ENCODE measurements around the gene RIMS4. TPM values are rescaled to one million over a fixed set of nuclear protein-coding genes. Genes with fewer than 3 reads are reported as not detected.

Gene RIMS4
- total and polyA plus RNA-seq, 5 donors from 2014 or later: not detected

- DNase-seq (no peak), ATAC-seq (ENCODE audit: low read depth in 2 of 2) (no peak)
- no peak overlapping the region for H3K27ac ChIP-seq (ENCODE audit: insufficient read depth, low read length, poor library complexity, severe bottlenecking)
- H3K9me3 ChIP-seq (ENCODE audit: control insufficient read depth in 2 of 2, low read length in 2 of 2): no peaks in the 10 kb centered on the region
- H3K27me3 ChIP-seq (ENCODE audit: control insufficient read depth, insufficient read depth, low read length): peaks cover 7% of the 10 kb centered on the region
- no peak overlapping the region for H3K4me3 Mint-ChIP-seq
- H3K9me3 Mint-ChIP-seq: peaks cover 0 to 9% (median 2%) of the 10 kb centered on the region in 7 donors
- peaks cover 27% of the 10 kb centered on the region for H3K27me3 Mint-ChIP-seq
- peaks cover 0 to 7% (median 6%) of the 10 kb centered on the region in 4 donors for H3K4me1 Mint-ChIP-seq
- no peaks in the 10 kb centered on the region for H3K4me1 ChIP-seq (ENCODE audit: control insufficient read depth, insufficient read depth, low read length, poor library complexity, severe bottlenecking)
- H3K36me3 Mint-ChIP-seq: no peaks in the 10 kb centered on the region
- no peak overlapping the region for H3K4me3 ChIP-seq (ENCODE audit: low read depth, low read length)
- no peak overlapping the region for H3K27ac Mint-ChIP-seq
- no peaks in the 10 kb centered on the region for H3K36me3 ChIP-seq (ENCODE audit: control insufficient read depth, insufficient read depth, low read length)
Observed at GRCh38 chr20:44836601-44837120, 26.3 kb upstream of the RIMS4 start.

- Mint-ChIP-seq H3K27ac (no peak overlapping the region), H3K4me3 (no peak overlapping the region), H3K9me3 (peaks cover 0 to 9% (median 1%) of the 10 kb centered on the region in 7 donors), H3K27me3 (peaks cover 32% of the 10 kb centered on the region), H3K36me3 (no peaks in the 10 kb centered on the region), H3K4me1 (peaks cover 0 to 7% (median 6%) of the 10 kb centered on the region in 4 donors)
- Histone ChIP-seq H3K36me3 (ENCODE audit: control insufficient read depth, insufficient read depth, low read length) (no peaks in the 10 kb centered on the region), H3K9me3 (ENCODE audit: control insufficient read depth in 2 of 2, low read length in 2 of 2) (no peaks in the 10 kb centered on the region), H3K27me3 (ENCODE audit: control insufficient read depth, insufficient read depth, low read length) (peaks cover 14% of the 10 kb centered on the region), H3K4me1 (ENCODE audit: control insufficient read depth, insufficient read depth, low read length, poor library complexity, severe bottlenecking) (no peaks in the 10 kb centered on the region), H3K4me3 (ENCODE audit: low read depth, low read length) (no peak overlapping the region), H3K27ac (ENCODE audit: insufficient read depth, low read length, poor library complexity, severe bottlenecking) (no peak overlapping the region)
- DNase-seq (no peak), ATAC-seq (ENCODE audit: low read depth in 2 of 2) (no peak)
Observed at GRCh38 chr20:44835661-44836221, 25.4 kb upstream of the RIMS4 start.

- peaks cover 34% of the 10 kb centered on the region for H3K27me3 Mint-ChIP-seq
- no peaks in the 10 kb centered on the region for H3K36me3 Mint-ChIP-seq
- ATAC-seq (ENCODE audit: low read depth in 2 of 2) (no peak), DNase-seq (no peak)
- no peaks in the 10 kb centered on the region for H3K4me1 ChIP-seq (ENCODE audit: control insufficient read depth, insufficient read depth, low read length, poor library complexity, severe bottlenecking)
- peaks cover 0 to 5% (median 3%) of the 10 kb centered on the region in 7 donors for H3K9me3 Mint-ChIP-seq
- no peak overlapping the region for H3K4me3 Mint-ChIP-seq
- no peak overlapping the region for H3K27ac Mint-ChIP-seq
- peaks cover 16% of the 10 kb centered on the region for H3K27me3 ChIP-seq (ENCODE audit: control insufficient read depth, insufficient read depth, low read length)
- no peak overlapping the region for H3K4me3 ChIP-seq (ENCODE audit: low read depth, low read length)
- H3K27ac ChIP-seq (ENCODE audit: insufficient read depth, low read length, poor library complexity, severe bottlenecking): no peak overlapping the region
- no peaks in the 10 kb centered on the region for H3K36me3 ChIP-seq (ENCODE audit: control insufficient read depth, insufficient read depth, low read length)
- H3K9me3 ChIP-seq (ENCODE audit: control insufficient read depth in 2 of 2, low read length in 2 of 2): no peaks in the 10 kb centered on the region
- H3K4me1 Mint-ChIP-seq: peaks cover 0 to 7% (median 6%) of the 10 kb centered on the region in 4 donors
Observed at GRCh38 chr20:44835116-44835515, 24.8 kb upstream of the RIMS4 start.

GRCh38 chr20:44834693-44835092 is 24.3 kb upstream of the RIMS4 start:
- H3K27me3 Mint-ChIP-seq: peaks cover 36% of the 10 kb centered on the region
- ATAC-seq (ENCODE audit: low read depth in 2 of 2): no peak
- H3K27ac Mint-ChIP-seq: no peak overlapping the region
- H3K4me3 Mint-ChIP-seq: no peak overlapping the region
- H3K27me3 ChIP-seq (ENCODE audit: control insufficient read depth, insufficient read depth, low read length): peaks cover 19% of the 10 kb centered on the region
- peaks cover 0 to 7% (median 6%) of the 10 kb centered on the region in 4 donors for H3K4me1 Mint-ChIP-seq
- no peak overlapping the region for H3K27ac ChIP-seq (ENCODE audit: insufficient read depth, low read length, poor library complexity, severe bottlenecking)
- H3K4me3 ChIP-seq (ENCODE audit: low read depth, low read length): no peak overlapping the region
- H3K36me3 ChIP-seq (ENCODE audit: control insufficient read depth, insufficient read depth, low read length): no peaks in the 10 kb centered on the region
- no peaks in the 10 kb centered on the region for H3K36me3 Mint-ChIP-seq
- H3K9me3 Mint-ChIP-seq: peaks cover 0 to 5% (median 3%) of the 10 kb centered on the region in 7 donors
- no peaks in the 10 kb centered on the region for H3K4me1 ChIP-seq (ENCODE audit: control insufficient read depth, insufficient read depth, low read length, poor library complexity, severe bottlenecking)
- no peak for DNase-seq
- H3K9me3 ChIP-seq (ENCODE audit: control insufficient read depth in 2 of 2, low read length in 2 of 2): no peaks in the 10 kb centered on the region

DNA sequence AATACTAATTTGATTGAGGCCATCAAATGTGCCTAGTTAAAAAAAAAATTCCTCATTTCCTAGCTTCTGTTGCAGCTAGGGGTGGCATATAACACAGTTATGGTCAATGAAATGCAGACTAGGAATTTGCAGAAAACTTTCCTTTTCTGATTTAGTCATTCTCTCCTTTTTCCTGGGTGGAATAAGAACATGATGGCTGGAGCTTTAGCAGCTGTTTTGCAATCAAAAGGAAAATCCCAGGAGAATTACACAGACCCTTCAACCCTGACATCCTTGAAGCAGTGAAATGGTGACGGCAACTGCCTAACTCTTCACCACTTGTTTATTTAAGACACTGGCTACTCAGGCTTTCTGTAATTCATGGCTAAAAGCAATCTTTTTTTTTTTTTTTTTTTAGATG is 23.1 kb upstream of the RIMS4 start:
- H3K4me3 Mint-ChIP-seq: no peak overlapping the region
- peaks cover 48% of the 10 kb centered on the region for H3K27me3 Mint-ChIP-seq
- no peaks in the 10 kb centered on the region for H3K36me3 ChIP-seq (ENCODE audit: control insufficient read depth, insufficient read depth, low read length)

GRCh38 chr20:44832724-44833123 is 22.4 kb upstream of the RIMS4 start:
- Mint-ChIP-seq H3K27me3 (peaks cover 48% of the 10 kb centered on the region), H3K9me3 (peaks cover 0 to 5% (median under 1%) of the 10 kb centered on the region in 7 donors), H3K4me3 (no peak overlapping the region), H3K4me1 (peaks cover 0 to 7% (median 6%) of the 10 kb centered on the region in 4 donors), H3K27ac (no peak overlapping the region), H3K36me3 (no peaks in the 10 kb centered on the region)
- no peaks in the 10 kb centered on the region for H3K9me3 ChIP-seq (ENCODE audit: control insufficient read depth in 2 of 2, low read length in 2 of 2)
- H3K27me3 ChIP-seq (ENCODE audit: control insufficient read depth, insufficient read depth, low read length): peaks cover 19% of the 10 kb centered on the region
- H3K27ac ChIP-seq (ENCODE audit: insufficient read depth, low read length, poor library complexity, severe bottlenecking): no peak overlapping the region
- DNase-seq: no peak
- no peaks in the 10 kb centered on the region for H3K4me1 ChIP-seq (ENCODE audit: control insufficient read depth, insufficient read depth, low read length, poor library complexity, severe bottlenecking)
- H3K36me3 ChIP-seq (ENCODE audit: control insufficient read depth, insufficient read depth, low read length): no peaks in the 10 kb centered on the region
- H3K4me3 ChIP-seq (ENCODE audit: low read depth, low read length): no peak overlapping the region
- no peak for ATAC-seq (ENCODE audit: low read depth in 2 of 2)

More for the DNA sequence above, 23.1 kb upstream of the RIMS4 start:
- Mint-ChIP-seq H3K36me3 (no peaks in the 10 kb centered on the region), H3K9me3 (peaks cover 0 to 5% (median 3%) of the 10 kb centered on the region in 7 donors), H3K27ac (no peak overlapping the region), H3K4me1 (peaks cover 0 to 7% (median 6%) of the 10 kb centered on the region in 4 donors)
- ATAC-seq (ENCODE audit: low read depth in 2 of 2) (no peak), DNase-seq (no peak)
- Histone ChIP-seq H3K4me3 (ENCODE audit: low read depth, low read length) (no peak overlapping the region), H3K27me3 (ENCODE audit: control insufficient read depth, insufficient read depth, low read length) (peaks cover 19% of the 10 kb centered on the region), H3K9me3 (ENCODE audit: control insufficient read depth in 2 of 2, low read length in 2 of 2) (no peaks in the 10 kb centered on the region), H3K4me1 (ENCODE audit: control insufficient read depth, insufficient read depth, low read length, poor library complexity, severe bottlenecking) (no peaks in the 10 kb centered on the region), H3K27ac (ENCODE audit: insufficient read depth, low read length, poor library complexity, severe bottlenecking) (no peak overlapping the region)

DNA sequence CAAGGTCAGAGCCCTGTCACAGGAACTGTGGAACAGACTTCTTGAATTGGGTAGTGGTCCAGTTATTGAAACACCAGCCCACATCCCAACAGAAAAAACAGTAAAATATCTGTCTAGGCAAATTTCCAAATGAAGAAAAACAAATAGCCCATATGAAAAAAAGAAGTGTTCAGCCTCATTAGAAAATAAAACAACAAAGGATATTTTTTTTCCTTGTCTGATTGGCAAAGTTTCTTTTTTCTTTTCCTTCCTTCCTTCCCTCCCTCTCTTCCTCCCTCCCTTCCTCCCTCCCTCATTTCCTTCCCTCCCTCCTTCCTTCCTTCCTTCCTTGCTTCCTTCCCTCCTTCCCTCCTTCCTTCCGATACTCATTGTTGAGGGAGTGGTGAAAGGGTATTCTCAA is 20.6 kb upstream of the RIMS4 start:
- H3K27me3 Mint-ChIP-seq: peaks cover 48% of the 10 kb centered on the region
- no peaks in the 10 kb centered on the region for H3K9me3 ChIP-seq (ENCODE audit: control insufficient read depth in 2 of 2, low read length in 2 of 2)
- no peaks in the 10 kb centered on the region for H3K4me1 ChIP-seq (ENCODE audit: control insufficient read depth, insufficient read depth, low read length, poor library complexity, severe bottlenecking)
- H3K27ac Mint-ChIP-seq: no peak overlapping the region
- no peaks in the 10 kb centered on the region for H3K36me3 Mint-ChIP-seq
- H3K4me1 Mint-ChIP-seq: peaks cover 0 to 7% (median 6%) of the 10 kb centered on the region in 4 donors
- H3K4me3 Mint-ChIP-seq: peak overlapping the region in 1 of 4 donors; percentile 23
- no peak for ATAC-seq (ENCODE audit: low read depth in 2 of 2)
- H3K4me3 ChIP-seq (ENCODE audit: low read depth, low read length): no peak overlapping the region
- H3K27me3 ChIP-seq (ENCODE audit: control insufficient read depth, insufficient read depth, low read length): peaks cover 19% of the 10 kb centered on the region
- no peak overlapping the region for H3K27ac ChIP-seq (ENCODE audit: insufficient read depth, low read length, poor library complexity, severe bottlenecking)
- peaks cover 0 to 5% (median 2%) of the 10 kb centered on the region in 7 donors for H3K9me3 Mint-ChIP-seq
- H3K36me3 ChIP-seq (ENCODE audit: control insufficient read depth, insufficient read depth, low read length): no peaks in the 10 kb centered on the region
- DNase-seq: no peak

DNA sequence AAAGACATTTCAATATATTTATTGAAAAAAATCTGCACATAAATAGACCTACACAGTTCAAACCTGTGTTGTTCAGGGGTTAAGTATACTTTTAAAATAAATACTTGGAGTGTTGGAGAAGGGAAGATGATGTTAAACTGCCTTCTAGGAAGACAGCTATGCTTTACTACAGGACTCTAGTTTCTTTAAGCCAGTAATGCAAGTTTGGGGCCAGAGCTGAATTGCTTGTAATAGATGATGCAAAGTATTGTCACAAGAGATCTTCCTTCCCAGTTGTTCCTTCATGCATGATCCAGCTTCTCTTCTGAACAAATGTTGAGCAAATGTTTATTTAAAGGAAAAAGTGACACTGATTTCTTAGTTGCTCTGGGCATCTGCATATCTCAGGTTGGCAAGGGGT is 20.2 kb upstream of the RIMS4 start:
- Histone ChIP-seq H3K4me1 (ENCODE audit: control insufficient read depth, insufficient read depth, low read length, poor library complexity, severe bottlenecking) (no peaks in the 10 kb centered on the region), H3K27me3 (ENCODE audit: control insufficient read depth, insufficient read depth, low read length) (peaks cover 19% of the 10 kb centered on the region), H3K9me3 (ENCODE audit: control insufficient read depth in 2 of 2, low read length in 2 of 2) (no peaks in the 10 kb centered on the region), H3K36me3 (ENCODE audit: control insufficient read depth, insufficient read depth, low read length) (no peaks in the 10 kb centered on the region), H3K27ac (ENCODE audit: insufficient read depth, low read length, poor library complexity, severe bottlenecking) (no peak overlapping the region), H3K4me3 (ENCODE audit: low read depth, low read length) (no peak overlapping the region)
- peaks cover 0 to 7% (median 6%) of the 10 kb centered on the region in 4 donors for H3K4me1 Mint-ChIP-seq
- H3K4me3 Mint-ChIP-seq: peak overlapping the region in 1 of 4 donors; percentile 23
- H3K9me3 Mint-ChIP-seq: peaks cover 0 to 5% (median 2%) of the 10 kb centered on the region in 7 donors
- DNase-seq (no peak), ATAC-seq (ENCODE audit: low read depth in 2 of 2) (no peak)
- H3K27ac Mint-ChIP-seq: no peak overlapping the region
- H3K36me3 Mint-ChIP-seq: no peaks in the 10 kb centered on the region
- H3K27me3 Mint-ChIP-seq: peaks cover 48% of the 10 kb centered on the region
